Measurements from ENCODE around the gene RAPGEF1. TPM values are rescaled to one million over a fixed set of nuclear protein-coding genes. Genes with fewer than 3 reads are reported as not detected.

RAPGEF1 gene
- total RNA-seq, 1 donor from 2014 or later = 31.3 TPM

GRCh38 chr9:131585375-131585774 is 154.5 kb downstream of the RAPGEF1 start:
- DNase-seq (ENCODE audit: low read depth) = no peak

- no peak for DNase-seq (ENCODE audit: low read depth)
Measured at GRCh38 chr9:131584858-131585257, 155.0 kb downstream of the RAPGEF1 start.

- no peak for DNase-seq (ENCODE audit: low read depth)
Measured at GRCh38 chr9:131583836-131584555, 155.9 kb downstream of the RAPGEF1 start.

- no peak for DNase-seq (ENCODE audit: low read depth)
Measured at GRCh38 chr9:131583337-131583645, 156.6 kb downstream of the RAPGEF1 start.

GRCh38 chr9:131582466-131583336 is 157.2 kb downstream of the RAPGEF1 start:
- no peak for DNase-seq (ENCODE audit: low read depth)

- DNase-seq (ENCODE audit: low read depth) = no peak
Measured at GRCh38 chr9:131582056-131582455, 157.8 kb downstream of the RAPGEF1 start.

- no peak for DNase-seq (ENCODE audit: low read depth)
Measured at GRCh38 chr9:131580358-131580757, 159.5 kb downstream of the RAPGEF1 start.

GRCh38 chr9:131579789-131580211 is 160.1 kb downstream of the RAPGEF1 start:
- no peak for DNase-seq (ENCODE audit: low read depth)

GRCh38 chr9:131578731-131579504 is 161.0 kb downstream of the RAPGEF1 start:
- DNase-seq (ENCODE audit: low read depth) = no peak

- DNase-seq (ENCODE audit: low read depth) = no peak
Measured at GRCh38 chr9:131578021-131578420, 161.9 kb downstream of the RAPGEF1 start.

- DNase-seq (ENCODE audit: low read depth) = no peak
Measured at GRCh38 chr9:131577005-131578000, 162.6 kb downstream of the RAPGEF1 start.

- DNase-seq (ENCODE audit: low read depth) = no peak
Measured at GRCh38 chr9:131575946-131576853, 163.7 kb downstream of the RAPGEF1 start.

- no peak for DNase-seq (ENCODE audit: low read depth)
Measured at GRCh38 chr9:131574730-131575640, 164.9 kb downstream of the RAPGEF1 start.

GRCh38 chr9:131567910-131568309 is 172.0 kb downstream of the RAPGEF1 start:
- DNase-seq (ENCODE audit: low read depth) = no peak

- no peak for DNase-seq (ENCODE audit: low read depth)
Measured at GRCh38 chr9:131566158-131566557, 173.7 kb downstream of the RAPGEF1 start.

- no peak for DNase-seq (ENCODE audit: low read depth)
Measured at GRCh38 chr9:131565369-131565768, 174.5 kb downstream of the RAPGEF1 start.

GRCh38 chr9:131562032-131562959 is 177.6 kb downstream of the RAPGEF1 start:
- DNase-seq (ENCODE audit: low read depth) = peak; percentile 41
